MM.1S (cell line): ENCODE data around the gene TOR1A.

Experiments
- DNase-seq: peaks from one replicate; pipeline ENCODE4 v3.0.0-alpha.2; 2015
- H2AFZ ChIP-seq: fragments of 300-600 bp; sonication (generic); 2 replicates; pipeline ENCODE4 v1.6.0; 2016; ENCODE audit warnings: antibody characterized with exemption, low read length
- H3F3A ChIP-seq: fragments of 300-600 bp; sonication (generic); 2 replicates; pipeline ENCODE4 v1.6.1; 2016; ENCODE audit warnings: mild to moderate bottlenecking, antibody characterized with exemption, low read length, moderate library complexity, mixed read lengths; ENCODE audit not compliant: insufficient read depth
- H3K27ac ChIP-seq: fragments of 300-600 bp; sonication (generic); 2 replicates; pipeline ENCODE4 v1.5.1; 2016; ENCODE audit warnings: mild to moderate bottlenecking, low read length
- H3K27me3 ChIP-seq: fragments of 300-600 bp; sonication (generic); replicated peaks from 2 replicates; pipeline ENCODE4 v1.6.0; 2016; ENCODE audit warnings: low read length; ENCODE audit not compliant: insufficient read depth
- H3K36me3 ChIP-seq: fragments of 300-600 bp; sonication (generic); replicated peaks from 2 replicates; pipeline ENCODE4 v1.6.1; 2016; ENCODE audit warnings: mild to moderate bottlenecking, low read length, mixed read lengths; ENCODE audit not compliant: insufficient read depth
- H3K4me1 ChIP-seq: fragments of 300-600 bp; sonication (generic); 2 replicates; pipeline ENCODE4 v1.6.1; 2016; ENCODE audit warnings: low read length, mixed read lengths
- H3K4me2 ChIP-seq: fragments of 300-600 bp; sonication (generic); 2 replicates; pipeline ENCODE4 v1.6.0; 2016; ENCODE audit warnings: low read depth, low read length
- H3K4me3 ChIP-seq: fragments of 300-600 bp; sonication (generic); 2 replicates; pipeline ENCODE4 v1.5.1; 2016; ENCODE audit warnings: low read length, mixed read lengths
- H3K79me2 ChIP-seq: fragments of 300-600 bp; sonication (generic); 2 replicates; pipeline ENCODE4 v1.6.1; 2016; ENCODE audit warnings: mixed run types, low read length, mixed read lengths
- H3K9ac ChIP-seq: fragments of 300-600 bp; sonication (generic); 2 replicates; pipeline ENCODE4 v1.6.1; 2016; ENCODE audit warnings: low read length, mixed read lengths
- H3K9me2 ChIP-seq: fragments of 300-600 bp; sonication (generic); replicated peaks from 2 replicates; pipeline ENCODE4 v1.6.1; 2016; ENCODE audit warnings: mild to moderate bottlenecking, low read length, mixed read lengths; ENCODE audit not compliant: insufficient read depth
- H3K9me3 ChIP-seq: fragments of 300-600 bp; sonication (generic); replicated peaks from 2 replicates; pipeline ENCODE4 v1.6.1; 2016; ENCODE audit warnings: mild to moderate bottlenecking, low read length, mixed read lengths; ENCODE audit not compliant: insufficient read depth
- H4K20me1 ChIP-seq: fragments of 300-600 bp; sonication (generic); 2 replicates; pipeline ENCODE4 v1.6.1; 2016; ENCODE audit warnings: mild to moderate bottlenecking, low read length, moderate library complexity, mixed read lengths; ENCODE audit not compliant: insufficient read depth
- EZH2 ChIP-seq: fragments of 300-600 bp; sonication (generic); optimal IDR thresholded peaks from 2 replicates; pipeline ENCODE3; 2017; ENCODE audit warnings: low read depth, mild to moderate bottlenecking, antibody characterized with exemption, low read length, mixed read lengths
- EZH2phosphoT487 ChIP-seq: fragments of 300-600 bp; sonication (generic); IDR thresholded peaks from 2 replicates; pipeline ENCODE4 v1.6.1; 2018; ENCODE audit warnings: antibody characterized with exemption, low read length
- TF ChIP-seq, protein P1 (sequence below): fragments of 300-600 bp; sonication (generic); IDR thresholded peaks from 2 replicates; pipeline ENCODE4 v1.5.1; 2016; ENCODE audit warnings: antibody characterized with exemption, low read length, mixed read lengths

Gene TOR1A

DNA sequence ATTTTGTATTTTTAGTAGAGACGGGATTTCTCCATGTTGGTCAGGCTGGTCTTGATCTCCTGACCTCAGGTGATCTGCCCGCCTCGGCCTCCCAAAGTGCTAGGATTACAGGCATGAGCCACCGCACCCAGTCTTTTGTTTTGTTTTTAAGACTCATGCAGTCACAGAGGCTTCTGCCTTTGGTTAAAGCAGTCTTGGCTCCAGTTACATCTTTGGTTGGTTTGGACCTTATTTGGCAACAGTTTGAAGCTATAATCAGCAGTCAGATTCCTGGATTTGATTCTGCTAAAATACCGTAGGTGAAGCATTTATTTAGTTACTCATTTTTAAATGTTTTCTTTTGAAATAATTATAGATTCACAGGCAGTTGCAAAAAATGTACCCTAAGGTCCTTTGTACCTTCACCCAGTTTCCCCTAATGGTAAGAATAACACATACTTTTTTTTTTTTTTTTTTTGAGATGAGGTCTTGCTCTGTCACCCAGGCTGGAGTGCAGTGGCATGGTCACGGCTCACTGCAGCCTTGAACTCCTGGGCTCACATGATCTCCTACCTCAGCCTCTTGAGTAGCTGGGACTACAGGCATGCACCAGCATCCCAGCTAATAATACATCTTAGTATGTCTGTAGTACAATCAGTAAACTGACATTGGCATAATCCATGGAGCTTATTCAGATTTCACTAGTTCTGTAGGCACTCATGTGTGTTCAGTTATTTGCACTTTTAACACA lies 27.1 kb upstream of the TOR1A start:
- Histone ChIP-seq H3K27ac (no peak overlapping the region), H3K27me3 (no peaks in the 10 kb centered on the region), H3K36me3 (no peaks in the 10 kb centered on the region), H3K9me3 (no peaks in the 10 kb centered on the region), H3K79me2 (no peaks in the 10 kb centered on the region), H3K9ac (no peak overlapping the region), H4K20me1 (no peaks in the 10 kb centered on the region), H2AFZ (no peak overlapping the region), H3K4me1 (no peaks in the 10 kb centered on the region), H3K4me2 (no peak overlapping the region), H3F3A (no peaks in the 10 kb centered on the region), H3K9me2 (no peaks in the 10 kb centered on the region), H3K4me3 (no peak overlapping the region)
- DNase-seq, result no peak
- TF ChIP-seq, protein P1, sequence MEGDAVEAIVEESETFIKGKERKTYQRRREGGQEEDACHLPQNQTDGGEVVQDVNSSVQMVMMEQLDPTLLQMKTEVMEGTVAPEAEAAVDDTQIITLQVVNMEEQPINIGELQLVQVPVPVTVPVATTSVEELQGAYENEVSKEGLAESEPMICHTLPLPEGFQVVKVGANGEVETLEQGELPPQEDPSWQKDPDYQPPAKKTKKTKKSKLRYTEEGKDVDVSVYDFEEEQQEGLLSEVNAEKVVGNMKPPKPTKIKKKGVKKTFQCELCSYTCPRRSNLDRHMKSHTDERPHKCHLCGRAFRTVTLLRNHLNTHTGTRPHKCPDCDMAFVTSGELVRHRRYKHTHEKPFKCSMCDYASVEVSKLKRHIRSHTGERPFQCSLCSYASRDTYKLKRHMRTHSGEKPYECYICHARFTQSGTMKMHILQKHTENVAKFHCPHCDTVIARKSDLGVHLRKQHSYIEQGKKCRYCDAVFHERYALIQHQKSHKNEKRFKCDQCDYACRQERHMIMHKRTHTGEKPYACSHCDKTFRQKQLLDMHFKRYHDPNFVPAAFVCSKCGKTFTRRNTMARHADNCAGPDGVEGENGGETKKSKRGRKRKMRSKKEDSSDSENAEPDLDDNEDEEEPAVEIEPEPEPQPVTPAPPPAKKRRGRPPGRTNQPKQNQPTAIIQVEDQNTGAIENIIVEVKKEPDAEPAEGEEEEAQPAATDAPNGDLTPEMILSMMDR, result no peak
- TF ChIP-seq EZH2, result no peak
- TF ChIP-seq EZH2phosphoT487, result no peak

DNA sequence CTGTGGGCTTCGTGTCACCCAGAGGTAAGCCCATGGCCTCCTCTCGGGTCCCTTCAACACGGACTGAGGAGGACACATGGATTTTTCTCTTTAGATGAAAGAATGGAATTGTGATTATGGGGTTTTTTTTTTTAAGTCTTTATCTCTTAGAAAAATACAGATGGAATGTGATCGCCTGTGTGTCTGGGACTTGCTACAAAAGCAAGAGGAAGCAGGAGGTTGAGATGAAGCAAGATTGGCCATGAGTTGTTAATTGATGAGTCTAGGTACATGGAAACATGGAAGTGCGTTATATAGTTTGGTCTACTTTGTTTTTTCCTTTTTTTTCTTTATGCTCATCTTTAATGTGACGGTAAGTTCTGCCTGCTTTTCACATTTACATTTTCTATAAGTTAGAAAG lies 26.0 kb upstream of the TOR1A start:
- H3K4me3 ChIP-seq, result no peak overlapping the region
- DNase-seq, result no peak
- H3K9me2 ChIP-seq, result no peaks in the 10 kb centered on the region
- H3K36me3 ChIP-seq, result no peaks in the 10 kb centered on the region
- H2AFZ ChIP-seq, result no peak overlapping the region
- H3K9me3 ChIP-seq, result no peaks in the 10 kb centered on the region
- no peaks in the 10 kb centered on the region for H3K4me1 ChIP-seq
- H3K27ac ChIP-seq, result no peak overlapping the region
- no peaks in the 10 kb centered on the region for H3F3A ChIP-seq
- TF ChIP-seq EZH2phosphoT487, result no peak
- TF ChIP-seq EZH2, result no peak
- TF ChIP-seq, protein P1, result no peak
- H4K20me1 ChIP-seq, result no peaks in the 10 kb centered on the region
- no peaks in the 10 kb centered on the region for H3K27me3 ChIP-seq
- no peak overlapping the region for H3K4me2 ChIP-seq
- no peaks in the 10 kb centered on the region for H3K79me2 ChIP-seq
- H3K9ac ChIP-seq, result no peak overlapping the region

DNA sequence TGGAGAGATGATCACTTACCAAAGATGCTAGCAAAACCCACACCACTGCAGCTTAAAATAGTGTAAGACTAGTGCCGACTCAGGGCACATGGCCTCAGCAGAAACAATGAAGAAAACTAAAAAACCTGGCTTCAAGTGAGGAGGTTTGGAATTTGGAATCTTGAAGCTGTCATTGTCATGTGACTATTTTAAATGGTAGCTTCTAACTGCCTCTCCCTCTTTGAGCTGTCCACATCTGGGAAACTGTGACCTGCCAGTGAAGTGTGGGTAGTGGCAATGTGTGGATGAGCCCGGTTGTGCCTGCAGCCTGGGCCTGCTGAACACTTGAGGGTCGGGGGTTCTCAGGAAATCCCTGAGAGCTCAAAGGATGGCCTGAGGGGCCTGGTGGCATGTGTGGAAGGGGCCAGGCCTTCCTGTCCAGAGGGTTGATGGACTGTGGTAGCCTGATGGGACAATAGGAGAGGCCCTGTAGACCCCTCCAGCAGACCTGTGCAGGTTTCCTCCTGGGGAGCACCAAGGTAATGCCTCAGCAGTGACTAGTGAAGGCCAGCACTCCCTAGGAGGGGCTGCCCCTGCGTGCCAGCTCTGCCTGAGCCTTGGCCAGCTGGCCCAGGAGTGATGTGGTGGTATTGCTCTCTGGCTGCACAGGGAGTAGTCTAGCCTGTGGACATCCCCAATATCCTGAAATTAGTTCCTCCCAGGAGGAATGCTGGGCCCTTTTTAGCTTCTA lies 24.9 kb upstream of the TOR1A start:
- Histone ChIP-seq H3K4me1 (no peaks in the 10 kb centered on the region), H3K27ac (no peak overlapping the region), H3K9me3 (no peaks in the 10 kb centered on the region), H3K27me3 (no peaks in the 10 kb centered on the region), H2AFZ (no peak overlapping the region), H4K20me1 (no peaks in the 10 kb centered on the region), H3K4me3 (no peak overlapping the region), H3K9ac (no peak overlapping the region), H3K79me2 (no peaks in the 10 kb centered on the region), H3K36me3 (no peaks in the 10 kb centered on the region), H3K9me2 (no peaks in the 10 kb centered on the region), H3F3A (no peaks in the 10 kb centered on the region), H3K4me2 (no peak overlapping the region)
- DNase-seq, result no peak
- TF ChIP-seq EZH2phosphoT487, result no peak
- TF ChIP-seq, protein P1, result no peak
- TF ChIP-seq EZH2, result no peak
